H9 (cell line): Measurements from ENCODE around the gene RCN1. TPM values are rescaled to one million over a fixed set of nuclear protein-coding genes. Genes with fewer than 3 reads are reported as not detected.

ENCODE experiments used
- DNase-seq: peaks from one replicate; pipeline ENCODE4 v3.0.0-alpha.2; 2017
- H2AFZ ChIP-seq: one replicate; pipeline ENCODE4 v1.6.1; 2013; ENCODE audit warnings: mild to moderate bottlenecking, low read length, control low read depth, moderate library complexity
- H2AK5ac ChIP-seq: 2 replicates; pipeline ENCODE4 v1.6.1; 2013; ENCODE audit warnings: low read length, control low read depth, mixed read lengths; ENCODE audit not compliant: insufficient read length
- H2BK120ac ChIP-seq: one replicate; pipeline ENCODE4 v1.6.1; 2013; ENCODE audit warnings: low read depth, mild to moderate bottlenecking, low read length, control low read depth, inconsistent platforms; ENCODE audit not compliant: poor library complexity, severe bottlenecking
- H2BK12ac ChIP-seq: 2 replicates; pipeline ENCODE4 v1.6.1; 2013; ENCODE audit warnings: low read length, control low read depth, mixed read lengths, low read depth; ENCODE audit not compliant: insufficient read length
- H2BK15ac ChIP-seq: 2 replicates; pipeline ENCODE4 v1.6.1; 2013; ENCODE audit warnings: low read depth, low read length, control low read depth
- H2BK20ac ChIP-seq: one replicate; pipeline ENCODE4 v1.6.1; 2013; ENCODE audit warnings: low read depth, mild to moderate bottlenecking, low read length, control low read depth, inconsistent platforms; ENCODE audit not compliant: poor library complexity, severe bottlenecking
- H2BK5ac ChIP-seq: 2 replicates; pipeline ENCODE4 v1.6.1; 2013; ENCODE audit warnings: low read length, control low read depth, mixed read lengths; ENCODE audit not compliant: insufficient read length
- H3K14ac ChIP-seq: 2 replicates; pipeline ENCODE4 v1.6.1; 2013; ENCODE audit warnings: low read length, control low read depth; ENCODE audit not compliant: insufficient read depth
- H3K18ac ChIP-seq: 2 replicates; pipeline ENCODE4 v1.6.1; 2013; ENCODE audit warnings: low read depth, mild to moderate bottlenecking, mixed read lengths, low read length, control low read depth; ENCODE audit not compliant: insufficient read length
- H3K23ac ChIP-seq: 2 replicates; pipeline ENCODE4 v1.6.1; 2013; ENCODE audit warnings: low read length, control low read depth, mixed read lengths, low read depth; ENCODE audit not compliant: insufficient read length
- H3K23me2 ChIP-seq: 2 replicates; pipeline ENCODE4 v1.6.1; 2013; ENCODE audit warnings: low read depth, mild to moderate bottlenecking, mixed read lengths, low read length, control low read depth; ENCODE audit not compliant: insufficient read length, poor library complexity, severe bottlenecking
- H3K27ac ChIP-seq: 2 replicates; pipeline ENCODE4 v1.5.1; 2013; ENCODE audit warnings: low read length, control low read depth, mixed read lengths, low read depth; ENCODE audit not compliant: insufficient read length
- H3K27me3 ChIP-seq: 2 replicates; pipeline ENCODE4 v1.6.1; 2013; ENCODE audit warnings: low read length, control low read depth, inconsistent platforms; ENCODE audit not compliant: insufficient read depth
- H3K4ac ChIP-seq: 2 replicates; pipeline ENCODE4 v1.6.1; 2013; ENCODE audit warnings: low read depth, mild to moderate bottlenecking, control low read depth, inconsistent platforms, low read length, moderate library complexity
- H3K4me1 ChIP-seq: 2 replicates; pipeline ENCODE4 v1.6.1; 2013; ENCODE audit warnings: low read length, control low read depth, inconsistent platforms; ENCODE audit not compliant: insufficient read depth
- H3K4me2 ChIP-seq: 2 replicates; pipeline ENCODE4 v1.6.1; 2013; ENCODE audit warnings: low read length, control low read depth, mixed read lengths; ENCODE audit not compliant: insufficient read length, insufficient read depth
- H3K56ac ChIP-seq: 2 replicates; pipeline ENCODE4 v1.6.1; 2013; ENCODE audit warnings: low read depth, mild to moderate bottlenecking, mixed read lengths, low read length, control low read depth; ENCODE audit not compliant: insufficient read length
- H3K79me1 ChIP-seq: 2 replicates; pipeline ENCODE4 v1.6.1; 2013; ENCODE audit warnings: low read depth, mild to moderate bottlenecking, moderate library complexity, low read length, control low read depth, inconsistent platforms; ENCODE audit not compliant: insufficient read depth, poor library complexity, severe bottlenecking
- H3K79me2 ChIP-seq: 2 replicates; pipeline ENCODE4 v1.6.1; 2013; ENCODE audit warnings: low read length, control low read depth, inconsistent platforms; ENCODE audit not compliant: insufficient read depth
- H3K9ac ChIP-seq: 2 replicates; pipeline ENCODE4 v1.6.1; 2013; ENCODE audit warnings: low read length, control low read depth, mixed read lengths; ENCODE audit not compliant: insufficient read length; ENCODE audit errors: extremely low read depth
- H3K9me3 ChIP-seq: one replicate; pipeline ENCODE4 v1.6.1; 2013; ENCODE audit warnings: low read depth, low read length, inconsistent platforms; ENCODE audit not compliant: control insufficient read depth
- H3T11ph ChIP-seq: one replicate; pipeline ENCODE4 v1.6.1; 2013; ENCODE audit warnings: mild to moderate bottlenecking, low read length, control low read depth, inconsistent platforms
- H4K20me1 ChIP-seq: one replicate; pipeline ENCODE4 v1.6.1; 2013; ENCODE audit not compliant: control insufficient read depth, insufficient read length, insufficient read depth
- H4K5ac ChIP-seq: 2 replicates; pipeline ENCODE4 v1.6.1; 2013; ENCODE audit warnings: low read depth, mild to moderate bottlenecking, mixed read lengths, low read length, control low read depth; ENCODE audit not compliant: insufficient read length
- H4K8ac ChIP-seq: replicated peaks from 2 replicates; pipeline ENCODE4 v1.6.1; 2013; ENCODE audit warnings: low read length, control low read depth, mixed read lengths, low read depth; ENCODE audit not compliant: insufficient read length
- H4K91ac ChIP-seq: 2 replicates; pipeline ENCODE4 v1.6.1; 2013; ENCODE audit warnings: low read depth, mild to moderate bottlenecking, moderate library complexity, mixed read lengths, low read length, control low read depth; ENCODE audit not compliant: insufficient read length
- H3K27ac Mint-ChIP-seq, 3 experiments: 2 replicates in 2 of 3; 3 replicates in 1 of 3; pipeline ENCODE4 v1.8.0; 2020 to 2021; ENCODE audit warnings: mixed read lengths in 3 of 3, mild to moderate bottlenecking in 1 of 3, moderate library complexity in 1 of 3
- H3K27me3 Mint-ChIP-seq: 2 replicates; pipeline ENCODE4 v1.8.0; 2021; ENCODE audit warnings: low read depth, mild to moderate bottlenecking, moderate library complexity, mixed read lengths
- H3K36me3 Mint-ChIP-seq, 3 experiments: 2 replicates in 2 of 3; 3 replicates in 1 of 3; pipeline ENCODE4 v1.8.0; 2020 to 2021; ENCODE audit warnings: low read depth in 3 of 3, mixed read lengths in 3 of 3; ENCODE audit not compliant: insufficient read depth in 1 of 3
- H3K4me1 Mint-ChIP-seq, 2 experiments: 2 replicates each; pipeline ENCODE4 v1.8.0; 2020; ENCODE audit warnings: mixed read lengths in 2 of 2
- H3K4me3 Mint-ChIP-seq, 2 experiments: 2 replicates in 1 of 2; 3 replicates in 1 of 2; pipeline ENCODE4 v1.8.0; 2020 to 2021; ENCODE audit warnings: mild to moderate bottlenecking in 2 of 2, mixed read lengths in 2 of 2, moderate library complexity in 1 of 2
- H3K9me3 Mint-ChIP-seq, 2 experiments: 2 replicates in 1 of 2; 3 replicates in 1 of 2; pipeline ENCODE4 v1.8.0; 2020; ENCODE audit warnings: mild to moderate bottlenecking in 2 of 2, mixed read lengths in 2 of 2, moderate library complexity in 1 of 2
- CTCF ChIP-seq: fragments of 200-600 bp; sonication (generic); conservative IDR thresholded peaks from 3 replicates; pipeline ENCODE4 v1.8.0; 2021; ENCODE audit warnings: antibody characterized with exemption, mild to moderate bottlenecking
- WGBS: extraction: QIAGEN DNeasy Blood & Tissue Kit; methylation state at CpG from one replicate; pipeline ENCODE4 v1.1.7; 2013; ENCODE audit warnings: missing lambda C conversion rate, low lambda C conversion rate, mixed read lengths; ENCODE audit not compliant: insufficient read length; ENCODE audit errors: extremely low coverage; 5-methylcytosine and 5-hydroxymethylcytosine counted together
- total RNA-seq: library from RNA; stranded (reverse); gene quantifications from 2 replicates; pipeline ENCODE4 v1.2.1, GENCODE V29; 2021

Gene RCN1
- total RNA-seq, 1 experiment from 2014 or later = 109 TPM

GRCh38 chr11:32068134-32068870 is 22.6 kb upstream of the RCN1 start:
- Histone ChIP-seq H2BK12ac (no peak overlapping the region), H3K9ac (no peak overlapping the region), H3K79me1 (no peaks in the 10 kb centered on the region), H4K91ac (no peak overlapping the region), H4K8ac (no peak overlapping the region), H3K9me3 (no peaks in the 10 kb centered on the region), H3K18ac (no peak overlapping the region), H3K23ac (no peak overlapping the region), H2BK120ac (no peak overlapping the region), H2AFZ (no peak overlapping the region), H3K27me3 (no peaks in the 10 kb centered on the region), H2AK5ac (no peak overlapping the region), H2BK20ac (no peak overlapping the region), H2BK5ac (no peak overlapping the region), H3K56ac (no peak overlapping the region), H2BK15ac (no peak overlapping the region), H3K4me1 (no peaks in the 10 kb centered on the region), H3K14ac (no peak overlapping the region), H4K20me1 (no peaks in the 10 kb centered on the region), H3K27ac (no peak overlapping the region), H3K79me2 (no peaks in the 10 kb centered on the region), H3K4me2 (no peak overlapping the region), H4K5ac (no peak overlapping the region), H3T11ph (no peak overlapping the region), H3K4ac (no peak overlapping the region), H3K23me2 (no peaks in the 10 kb centered on the region)
- Mint-ChIP-seq H3K27me3 (peaks cover 6% of the 10 kb centered on the region), H3K36me3 (no peaks in the 10 kb centered on the region), H3K4me1 (peaks cover 23 to 26% of the 10 kb centered on the region in 2 experiments), H3K27ac (no peak overlapping the region), H3K9me3 (no peaks in the 10 kb centered on the region), H3K4me3 (no peak overlapping the region)
- WGBS = no CpG with 5 or more reads among the region's 13 CpGs
- no peak for DNase-seq
- no peak for TF ChIP-seq CTCF
